WTC11 (cell line): Measurements from ENCODE around the gene CTNNA3. TPM values are rescaled to one million over a fixed set of nuclear protein-coding genes. Genes with fewer than 3 reads are reported as not detected.

Experiments used
- ATAC-seq: fragments of 200-7000 bp; cut with Tn5 transposase; 2 replicates; pipeline ENCODE4 v1.10.0; 2021; ENCODE audit warnings: mild to moderate bottlenecking, moderate library complexity
- CTCF ChIA-PET: fragments of 300-600 bp; sonication (Branson Sonifier 250); formaldehyde crosslinking; loops from one replicate; lab custom pipeline; 2021; ENCODE audit warnings: antibody characterized with exemption; lab: Charles Lee
- POLR2A ChIA-PET: fragments of 350-600 bp; sonication (Branson Sonifier 250); formaldehyde crosslinking; loops from one replicate; lab custom pipeline; 2021; ENCODE audit warnings: antibody characterized with exemption; lab: Charles Lee
- DNase-seq: peaks from one replicate; pipeline ENCODE4 v3.0.0; 2021; ENCODE audit warnings: low spot score
- H3K27ac Mint-ChIP-seq: 2 replicates; pipeline ENCODE4 v1.8.0; 2021; ENCODE audit warnings: mixed read lengths
- H3K27me3 Mint-ChIP-seq: 2 replicates; pipeline ENCODE4 v1.8.0; 2021; ENCODE audit warnings: low read depth, mild to moderate bottlenecking, moderate library complexity, mixed read lengths
- H3K36me3 Mint-ChIP-seq: 2 replicates; pipeline ENCODE4 v1.8.0; 2021; ENCODE audit warnings: mixed read lengths
- H3K4me1 Mint-ChIP-seq: 2 replicates; pipeline ENCODE4 v1.8.0; 2022; ENCODE audit warnings: mixed read lengths
- H3K4me3 Mint-ChIP-seq: 2 replicates; pipeline ENCODE4 v1.8.0; 2021; ENCODE audit warnings: mild to moderate bottlenecking, moderate library complexity, mixed read lengths
- H3K9me3 Mint-ChIP-seq: 2 replicates; pipeline ENCODE4 v1.8.0; 2021; ENCODE audit warnings: mixed read lengths
- ATF6 ChIP-seq: sonication (generic); formaldehyde crosslinking; IDR thresholded peaks from 2 replicates; pipeline ENCODE4 v1.8.1; 2023; ENCODE audit warnings: mild to moderate bottlenecking, missing genetic modification reagents
- CBFB ChIP-seq: sonication (generic); formaldehyde crosslinking; IDR thresholded peaks from 2 replicates; pipeline ENCODE4 v1.8.1; 2022; ENCODE audit warnings: mild to moderate bottlenecking, low read depth, missing genetic modification reagents
- CREM ChIP-seq: sonication (generic); formaldehyde crosslinking; IDR thresholded peaks from 2 replicates; pipeline ENCODE4 v1.8.1; 2022; ENCODE audit warnings: mild to moderate bottlenecking, missing genetic modification reagents, moderate library complexity
- E2F4 ChIP-seq: sonication (generic); formaldehyde crosslinking; IDR thresholded peaks from 2 replicates; pipeline ENCODE4 v1.8.1; 2022; ENCODE audit warnings: low read depth, mild to moderate bottlenecking, moderate library complexity, missing genetic modification reagents, borderline replicate concordance
- ETV6 ChIP-seq: sonication (generic); formaldehyde crosslinking; IDR thresholded peaks from 2 replicates; pipeline ENCODE4 v1.8.1; 2022; ENCODE audit warnings: mild to moderate bottlenecking, missing genetic modification reagents
- FOXP4 ChIP-seq: sonication (generic); formaldehyde crosslinking; IDR thresholded peaks from 2 replicates; pipeline ENCODE4 v1.8.0; 2022; ENCODE audit warnings: mild to moderate bottlenecking, missing genetic modification reagents
- GRHL2 ChIP-seq: fragments of 250-450 bp; sonication (Bioruptor Pico); IDR thresholded peaks from 2 replicates; pipeline ENCODE4 v1.8.0; 2022; ENCODE audit warnings: mild to moderate bottlenecking, moderate library complexity; ENCODE audit not compliant: insufficient replicate concordance, severe bottlenecking
- GTF2I ChIP-seq: fragments of 250-450 bp; sonication (Bioruptor Pico); conservative IDR thresholded peaks from 2 replicates; pipeline ENCODE4 v1.4.0; 2021; ENCODE audit warnings: mild to moderate bottlenecking
- IRF2 ChIP-seq: sonication (generic); formaldehyde crosslinking; IDR thresholded peaks from 2 replicates; pipeline ENCODE4 v1.8.0; 2022; ENCODE audit warnings: low read depth, missing genetic modification reagents, borderline replicate concordance
- NFYB ChIP-seq: sonication (generic); formaldehyde crosslinking; conservative IDR thresholded peaks from 2 replicates; pipeline ENCODE4 v1.8.0; 2022; ENCODE audit warnings: low read depth, missing genetic modification reagents
- NR3C1 ChIP-seq: sonication (generic); formaldehyde crosslinking; conservative IDR thresholded peaks from 2 replicates; pipeline ENCODE4 v1.8.1; 2023; ENCODE audit warnings: low read depth, mild to moderate bottlenecking, missing genetic modification reagents
- PREB ChIP-seq: sonication (generic); formaldehyde crosslinking; IDR thresholded peaks from 2 replicates; pipeline ENCODE4 v1.8.1; 2022; ENCODE audit warnings: mild to moderate bottlenecking, missing genetic modification reagents, moderate library complexity, borderline replicate concordance
- SMAD4 ChIP-seq: sonication (generic); formaldehyde crosslinking; IDR thresholded peaks from 2 replicates; pipeline ENCODE4 v1.8.0; 2022; ENCODE audit warnings: mild to moderate bottlenecking, missing genetic modification reagents
- STAT6 ChIP-seq: sonication (generic); formaldehyde crosslinking; conservative IDR thresholded peaks from 2 replicates; pipeline ENCODE4 v1.8.1; 2023; ENCODE audit warnings: mild to moderate bottlenecking, low read depth, missing genetic modification reagents, moderate library complexity
- ZBTB43 ChIP-seq: sonication (generic); formaldehyde crosslinking; IDR thresholded peaks from 2 replicates; pipeline ENCODE4 v1.8.1; 2023; ENCODE audit warnings: mild to moderate bottlenecking, missing genetic modification reagents
- ZNF121 ChIP-seq: sonication (generic); formaldehyde crosslinking; IDR thresholded peaks from 2 replicates; pipeline ENCODE4 v1.8.0; 2023; ENCODE audit warnings: missing genetic modification reagents
- ZNF396 ChIP-seq: fragments of 250-450 bp; sonication (Bioruptor Pico); IDR thresholded peaks from 2 replicates; pipeline ENCODE4 v1.8.0; 2021; ENCODE audit warnings: mild to moderate bottlenecking, moderate library complexity, borderline replicate concordance
- ZNF416 ChIP-seq: fragments of 250-450 bp; sonication (Bioruptor Pico); IDR thresholded peaks from 2 replicates; pipeline ENCODE4 v1.9.0; 2021; ENCODE audit warnings: mild to moderate bottlenecking, inconsistent platforms
- total RNA-seq: library from RNA; stranded (reverse); gene quantifications from 3 replicates; pipeline ENCODE4 v1.2.3, GENCODE V29; 2021

The CTNNA3 gene
- total RNA-seq, 1 experiment from 2014 or later = 6.1 TPM

GRCh38 chr10:66958466-66958865, 737.5 kb downstream of the CTNNA3 start:
- TF ChIP-seq FOXP4 (no peak), PREB (CRISPR knock-in tag) (no peak)
- no peak overlapping the region for H3K4me3 Mint-ChIP-seq
- H3K36me3 Mint-ChIP-seq = peaks cover 3% of the 10 kb centered on the region; the same call in 1 of the 2 replicates
- H3K9me3 Mint-ChIP-seq = peaks cover 5% of the 10 kb centered on the region; the same call in 1 of the 2 replicates
- no peaks in the 10 kb centered on the region; the same call in 1 of the 2 replicates for H3K4me1 Mint-ChIP-seq
- CTCF ChIA-PET = interaction anchor here (1.0 kb wide), 1 partner anchor 348 kb away, joined by 3 read pairs; no protein-coding TSS in a partner anchor
- POLR2A ChIA-PET = no interaction called here
- no peak for ATAC-seq
- no peak for DNase-seq
- H3K27me3 Mint-ChIP-seq = no peaks in the 10 kb centered on the region
- no peak overlapping the region for H3K27ac Mint-ChIP-seq

- POLR2A ChIA-PET = no interaction called here
- DNase-seq (no peak), ATAC-seq (no peak)
- no peak overlapping the region for H3K27ac Mint-ChIP-seq
- H3K9me3 Mint-ChIP-seq = no peaks in the 10 kb centered on the region
- CTCF ChIA-PET = no interaction called here
- H3K27me3 Mint-ChIP-seq = no peaks in the 10 kb centered on the region
- TF ChIP-seq ZNF396 (CRISPR knock-in tag) (no peak), SMAD4 (CRISPR knock-in tag) (no peak), IRF2 (no peak)
- H3K4me1 Mint-ChIP-seq = no peaks in the 10 kb centered on the region
- H3K4me3 Mint-ChIP-seq = no peak overlapping the region
- H3K36me3 Mint-ChIP-seq = no peaks in the 10 kb centered on the region
Measured at GRCh38 chr10:66951896-66952295, 744.1 kb downstream of the CTNNA3 start.

- TF ChIP-seq E2F4 (CRISPR knock-in tag) (no peak), GRHL2 (CRISPR knock-in tag) (no peak), CBFB (CRISPR knock-in tag) (no peak), PREB (CRISPR knock-in tag) (no peak), NR3C1 (no peak), CREM (CRISPR knock-in tag) (no peak), ZBTB43 (CRISPR knock-in tag) (no peak), GTF2I (no peak), ETV6 (CRISPR knock-in tag) (no peak), ATF6 (CRISPR knock-in tag) (no peak), NFYB (CRISPR knock-in tag) (no peak), ZNF416 (no peak), ZNF121 (no peak), STAT6 (no peak)
- H3K36me3 Mint-ChIP-seq = no peaks in the 10 kb centered on the region
- CTCF ChIA-PET = no interaction called here
- H3K4me1 Mint-ChIP-seq = no peaks in the 10 kb centered on the region
- DNase-seq = no peak
- no peak overlapping the region for H3K4me3 Mint-ChIP-seq
- no peak overlapping the region for H3K27ac Mint-ChIP-seq
- no peaks in the 10 kb centered on the region for H3K9me3 Mint-ChIP-seq
- no peak for ATAC-seq
- no peaks in the 10 kb centered on the region for H3K27me3 Mint-ChIP-seq
- POLR2A ChIA-PET = no interaction called here
Measured at GRCh38 chr10:66943590-66943989, 752.4 kb downstream of the CTNNA3 start.
